GM19239 (cell line): ENCODE results near the gene STK35.

ENCODE experiments used
- DNase-seq: peaks from one replicate; pipeline ENCODE4 v3.0.0; 2011; ENCODE audit warnings: low spot score; ENCODE audit not compliant: insufficient read length
- FAIRE-seq: peaks from 2 replicates; lab custom pipeline; 2011; peaks lifted over from hg19 to GRCh38; lab: Jason Lieb, UNC

The STK35 gene

GRCh38 chr20:2103461-2104153 is 2.0 kb downstream of the STK35 start:
- DNase-seq (no peak), FAIRE-seq (peak; percentile 14)

DNA sequence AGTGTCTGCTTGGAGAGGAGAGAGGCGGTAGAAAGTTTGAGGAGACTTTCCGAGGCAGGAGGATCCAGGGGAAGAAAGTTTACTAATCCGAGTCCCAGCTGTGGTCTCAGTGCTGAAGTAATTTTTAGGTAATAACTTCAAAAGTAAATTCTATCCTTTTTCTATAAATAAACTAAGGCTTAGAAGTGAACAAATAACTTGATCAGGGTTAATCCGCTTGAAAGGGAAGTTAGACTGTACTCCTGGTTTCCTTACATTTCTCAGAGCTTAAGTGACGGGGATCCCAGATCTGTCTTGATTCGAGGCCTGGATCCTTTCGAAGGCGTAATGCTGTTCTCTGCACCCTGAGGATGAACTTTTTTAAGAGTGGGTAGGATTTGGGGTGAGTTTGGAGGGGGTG is 2.6 kb downstream of the STK35 start:
- DNase-seq (no peak), FAIRE-seq (no peak)

DNA sequence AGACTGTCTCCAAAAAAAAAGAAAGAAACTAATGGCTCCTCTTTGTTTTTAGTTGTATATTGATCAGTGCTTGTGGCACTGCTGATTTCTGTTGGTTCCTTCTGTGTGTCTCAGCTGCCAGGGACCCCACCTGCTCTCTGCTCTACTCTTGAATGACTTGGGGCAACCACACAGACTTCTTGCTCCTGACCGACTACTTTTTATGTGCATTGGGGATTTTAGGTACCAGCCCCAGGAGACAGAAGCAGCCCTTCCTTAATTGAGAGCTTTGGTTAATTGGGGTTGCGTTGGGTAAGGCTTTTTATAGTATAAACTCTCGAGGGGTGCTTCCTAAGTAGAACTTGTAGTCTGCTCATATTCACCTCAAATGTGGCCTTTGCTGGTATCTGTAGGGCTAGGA is 6.9 kb downstream of the STK35 start:
- FAIRE-seq (no peak), DNase-seq (no peak)

DNA sequence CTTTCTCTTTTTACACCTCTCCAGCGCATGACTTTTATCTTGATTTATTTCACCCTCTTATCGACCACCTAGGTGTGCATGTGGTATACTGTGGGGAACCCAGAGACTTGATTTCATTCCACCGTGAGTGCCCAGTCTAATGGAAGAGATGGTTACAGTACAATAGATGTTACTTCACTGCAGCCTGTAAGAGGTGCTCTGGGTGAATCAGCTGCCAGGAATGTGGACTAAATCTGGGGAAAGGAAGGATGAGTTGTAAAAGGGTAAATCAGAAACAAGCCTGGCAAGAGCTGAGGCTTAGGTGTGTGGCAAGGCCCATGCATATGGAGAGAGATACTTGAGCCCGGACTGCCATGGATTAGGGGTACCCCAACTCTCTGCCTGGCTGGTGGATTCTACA is 7.4 kb downstream of the STK35 start:
- FAIRE-seq = no peak
- no peak for DNase-seq

- DNase-seq (no peak), FAIRE-seq (no peak)
These were observed 8.0 kb downstream of the STK35 start for GRCh38 chr20:2109425-2110210.

DNA sequence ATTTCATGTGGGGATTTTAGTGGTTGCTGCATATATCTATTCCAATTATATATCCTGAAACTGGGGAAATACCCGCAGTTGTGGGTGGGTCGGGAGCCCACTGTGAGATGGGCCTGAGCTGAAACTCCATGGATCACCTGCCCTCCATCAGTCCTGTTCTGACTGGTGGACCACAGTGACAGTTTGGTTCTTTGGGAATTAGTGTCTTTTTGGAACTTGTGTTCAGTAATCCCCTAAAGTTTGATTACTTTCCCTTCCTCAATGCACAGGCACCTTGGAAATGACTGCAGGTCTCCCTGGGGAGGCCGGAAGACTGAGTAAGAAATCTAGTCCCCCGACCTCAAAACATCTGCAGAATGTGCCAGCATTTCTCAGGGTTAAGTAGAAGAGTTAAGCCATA is 11.3 kb downstream of the STK35 start:
- no peak for DNase-seq
- FAIRE-seq = no peak

DNA sequence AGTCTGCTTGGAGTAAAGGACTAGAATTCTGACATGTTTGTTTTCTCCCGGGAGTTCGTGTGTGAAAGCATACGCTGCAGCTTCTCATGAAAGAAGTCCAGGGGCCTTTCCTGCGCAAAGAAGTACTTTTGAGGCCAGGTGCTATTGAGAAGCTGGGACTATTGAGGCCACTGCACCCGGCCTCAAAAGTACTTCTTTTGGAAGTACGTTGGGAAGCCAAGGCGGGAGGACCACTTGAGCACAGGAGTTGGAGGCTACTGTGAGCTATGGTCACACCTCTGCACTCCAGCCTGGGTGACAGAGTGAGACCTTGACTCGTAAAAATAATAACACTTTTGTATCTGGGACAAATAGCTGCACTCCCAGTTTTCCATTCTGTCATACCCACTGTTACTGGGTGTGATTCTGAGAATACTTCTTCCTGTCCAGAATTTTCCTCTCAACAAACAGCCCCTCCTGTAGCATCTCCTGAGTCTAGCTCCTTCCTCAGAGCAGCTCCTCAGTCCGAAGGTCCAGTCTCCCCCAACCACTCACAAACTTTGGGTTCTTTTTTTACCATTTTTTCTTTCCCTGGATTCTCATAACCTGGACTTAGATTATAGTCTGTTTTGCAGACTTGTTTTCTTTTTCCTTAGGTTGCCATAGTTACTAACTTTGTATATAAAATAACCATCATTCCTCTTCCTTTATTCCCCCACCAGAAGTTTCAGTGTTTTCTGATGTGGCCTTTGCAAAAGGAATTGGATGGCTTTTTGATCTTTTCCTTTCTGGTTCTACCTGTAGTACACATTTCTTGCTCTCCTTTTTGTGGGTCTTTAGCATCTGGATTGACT is 12.7 kb downstream of the STK35 start:
- no peak for FAIRE-seq
- no peak for DNase-seq

DNA sequence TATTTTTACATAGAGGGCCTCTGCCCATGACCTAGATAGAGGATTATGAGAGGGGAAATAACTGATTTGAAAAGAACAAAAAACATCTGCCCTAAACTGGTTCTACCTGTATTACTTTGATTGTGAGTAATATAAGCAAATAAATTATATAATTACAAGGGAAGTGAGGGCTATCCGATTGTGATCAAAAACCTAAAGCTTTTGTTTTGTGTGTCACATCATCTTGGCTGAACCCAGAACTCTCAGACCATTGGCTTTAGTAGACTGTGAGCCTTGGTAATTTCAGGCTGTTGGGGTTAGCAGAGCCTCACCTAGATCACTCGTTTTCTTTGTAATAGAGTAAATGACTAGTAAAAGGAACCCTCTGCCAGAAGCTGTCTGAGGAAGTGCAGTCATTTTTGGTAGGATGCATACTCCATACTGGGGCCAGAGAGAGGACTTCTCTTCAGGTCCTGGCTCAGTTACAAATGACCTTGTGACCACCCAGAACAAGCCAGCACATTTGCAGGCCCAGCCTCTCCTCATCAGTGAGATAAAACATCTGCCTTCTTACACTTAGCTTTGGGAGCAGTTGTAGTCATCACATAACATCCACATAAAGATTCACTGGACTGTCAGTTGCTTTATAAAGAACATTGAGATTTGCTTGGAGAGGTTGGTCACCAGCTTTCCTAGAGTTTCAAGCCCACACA is 13.5 kb downstream of the STK35 start:
- FAIRE-seq (no peak), DNase-seq (no peak)

DNA sequence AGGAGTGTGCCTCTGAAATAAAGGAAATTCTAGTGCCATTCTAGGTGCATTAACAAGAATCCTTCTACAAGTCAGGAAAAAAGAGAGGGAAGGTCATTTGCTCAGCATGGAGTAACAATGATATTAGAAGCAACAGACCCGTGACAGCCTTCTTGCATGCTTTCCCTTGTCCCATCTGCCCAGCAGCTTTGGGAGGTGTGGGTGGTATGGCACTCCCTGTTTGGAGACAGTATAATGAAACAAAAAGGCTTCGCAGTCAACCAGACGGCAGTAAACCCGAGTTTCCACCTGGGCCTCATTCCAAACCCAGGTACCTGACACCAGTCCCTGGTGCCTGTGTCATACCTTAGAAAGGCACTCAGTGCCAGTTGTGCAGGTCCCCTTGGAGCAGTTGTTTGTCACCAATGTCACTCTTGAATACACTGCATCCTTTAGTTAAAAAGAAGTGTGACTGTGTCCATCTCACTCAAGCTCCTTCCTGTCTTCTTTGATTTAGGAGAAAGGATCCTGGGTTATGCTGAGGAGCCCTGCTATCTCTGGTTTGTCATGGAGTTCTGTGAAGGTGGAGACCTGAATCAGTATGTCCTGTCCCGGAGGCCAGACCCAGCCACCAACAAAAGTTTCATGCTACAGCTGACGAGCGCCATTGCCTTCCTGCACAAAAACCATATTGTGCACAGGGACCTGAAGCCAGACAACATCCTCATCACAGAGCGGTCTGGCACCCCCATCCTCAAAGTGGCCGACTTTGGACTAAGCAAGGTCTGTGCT is 14.7 kb downstream of the STK35 start:
- no peak for FAIRE-seq
- DNase-seq = no peak

DNA sequence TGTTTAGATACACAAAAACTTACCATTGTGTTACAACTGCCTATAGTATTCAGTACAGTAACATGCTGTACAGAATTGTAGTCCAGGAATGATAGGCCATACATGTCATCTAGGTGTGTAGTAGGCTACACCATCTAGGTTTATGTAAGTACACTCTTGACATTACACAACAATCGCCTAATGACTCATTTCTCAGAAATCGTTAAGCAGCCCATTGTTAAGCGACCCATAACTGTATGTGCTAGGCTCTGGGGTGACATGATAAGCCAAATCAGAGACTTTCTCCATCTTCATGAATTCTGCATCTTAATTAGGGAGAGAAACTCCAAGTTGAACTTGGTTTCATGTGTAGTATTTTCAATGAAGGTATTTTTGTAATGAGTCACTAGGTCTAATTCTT is 17.2 kb downstream of the STK35 start:
- DNase-seq = no peak
- FAIRE-seq = peak; percentile 49

- no peak for DNase-seq
- FAIRE-seq = no peak
These were observed 21.3 kb downstream of the STK35 start for GRCh38 chr20:2122936-2123335.

DNA sequence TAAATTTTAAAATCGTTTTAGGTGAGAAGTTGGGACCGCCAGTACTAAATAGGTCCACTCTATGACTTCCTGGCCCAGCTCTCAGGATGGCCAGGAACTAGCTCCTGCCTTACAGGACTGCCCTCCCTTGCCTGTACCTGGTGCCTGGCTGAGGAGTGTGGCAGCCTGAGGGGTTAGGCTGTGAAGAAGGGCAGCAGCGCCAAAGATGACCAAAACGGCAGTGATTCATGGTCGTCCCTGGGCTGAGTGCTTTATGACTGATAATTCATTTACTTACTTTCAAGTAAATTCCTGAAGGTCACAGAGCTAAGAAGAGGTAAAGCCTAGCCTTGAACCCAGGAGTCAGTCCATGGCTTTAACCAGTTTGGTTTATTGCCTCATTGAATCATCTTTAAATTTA is 22.1 kb downstream of the STK35 start:
- DNase-seq (no peak), FAIRE-seq (no peak)

DNA sequence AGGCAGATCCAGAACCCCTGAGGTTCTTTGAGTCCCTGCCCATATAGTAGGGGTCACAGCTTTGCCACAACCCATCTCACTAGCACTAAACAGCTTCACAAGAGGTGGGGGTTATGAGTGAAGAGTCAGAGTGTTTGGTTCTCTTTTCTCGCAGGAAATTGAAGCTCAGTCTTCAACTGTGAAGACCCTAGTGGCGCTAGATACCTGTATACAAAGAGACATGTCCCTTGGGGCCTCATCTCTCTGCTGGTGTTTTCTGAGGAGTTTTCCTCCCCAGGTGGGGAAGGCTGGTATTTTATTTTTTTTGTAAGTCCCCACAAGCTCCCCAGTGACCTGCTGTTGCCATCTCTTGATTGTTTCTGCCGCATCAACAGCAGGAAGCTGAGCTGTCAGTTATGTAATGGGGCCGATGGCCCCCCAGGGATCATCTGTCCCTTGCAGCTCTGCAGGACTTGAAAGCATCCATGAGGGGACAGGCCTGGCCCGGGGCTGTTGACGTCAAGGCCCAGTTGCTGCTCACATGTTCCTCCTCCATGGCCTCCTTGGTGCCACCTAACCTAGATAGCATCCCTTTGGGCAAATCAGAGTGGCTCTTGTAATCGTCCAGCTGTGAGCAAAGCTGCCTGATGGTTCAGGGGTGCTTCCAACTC is 23.1 kb downstream of the STK35 start:
- no peak for FAIRE-seq
- no peak for DNase-seq

DNA sequence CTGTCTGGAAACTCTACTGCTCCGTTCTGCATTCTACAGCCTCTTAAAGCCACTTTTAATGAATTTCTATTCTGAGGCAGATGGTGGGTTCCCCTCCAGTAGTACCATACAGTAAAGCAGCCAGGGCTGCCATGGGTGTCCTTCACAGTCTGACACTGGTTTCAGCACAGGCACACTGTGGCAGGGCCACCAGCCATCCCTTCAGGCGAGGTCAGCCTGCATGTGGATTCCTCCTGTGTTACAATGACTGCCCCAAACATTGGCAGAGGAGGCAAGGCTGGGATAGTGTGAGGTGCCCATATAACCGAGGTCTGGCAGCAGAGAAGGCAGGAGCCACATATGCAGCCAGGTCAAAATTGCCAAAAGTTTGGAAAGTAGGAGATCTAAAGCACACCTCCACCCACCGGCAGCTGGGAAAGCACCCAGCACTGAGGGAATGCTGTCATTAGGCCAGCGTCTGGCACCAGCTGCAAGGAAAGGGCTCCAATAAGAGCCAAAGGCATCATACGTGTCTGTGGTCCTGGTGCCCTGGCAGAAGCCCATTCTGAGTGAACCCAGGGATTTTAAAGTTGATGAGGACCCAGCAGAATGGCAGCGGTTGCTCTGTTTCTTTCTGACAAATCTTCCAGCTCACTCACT is 24.0 kb downstream of the STK35 start:
- FAIRE-seq (no peak), DNase-seq (no peak)

- no peak for FAIRE-seq
These were observed 25.6 kb downstream of the STK35 start for GRCh38 chr20:2127238-2127637.

GRCh38 chr20:2128542-2128941 is 26.9 kb downstream of the STK35 start:
- DNase-seq = no peak
- no peak for FAIRE-seq

More at GRCh38 chr20:2127238-2127637, 25.6 kb downstream of the STK35 start:
- DNase-seq = no peak

GRCh38 chr20:2130062-2130591 is 28.5 kb downstream of the STK35 start:
- FAIRE-seq = no peak
- DNase-seq = no peak

DNA sequence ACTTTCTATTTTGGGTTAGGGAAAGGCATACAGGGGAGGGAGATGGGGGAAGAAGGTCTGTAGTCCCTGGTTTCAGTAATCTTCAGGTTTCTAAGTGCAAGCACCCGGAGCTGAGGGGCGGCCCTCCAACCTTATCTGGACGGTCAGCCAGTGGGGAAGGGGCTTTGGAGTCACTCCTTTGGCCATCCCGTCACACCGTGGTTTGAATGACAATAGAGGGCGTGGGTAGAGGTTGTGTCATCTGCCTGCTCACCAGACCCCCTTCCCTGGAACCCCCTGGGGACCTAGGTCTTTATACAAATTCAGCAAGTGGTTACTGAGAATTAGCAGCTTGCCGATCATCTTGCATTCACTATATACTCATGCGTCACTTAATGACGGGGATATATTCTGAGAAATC is 29.1 kb downstream of the STK35 start:
- no peak for DNase-seq
- no peak for FAIRE-seq
